ENCODE data around the gene ARMS2.

Gene ARMS2

GRCh38 chr10:122474131-122474818 is 19.8 kb downstream of the ARMS2 start:
- no peak for TF ChIP-seq CTCF (IDR thresholded peaks at IDR 0.05; ENCODE audit: extremely low read depth, missing control alignments)
- DNase-seq (ENCODE audit: low spot score): no peak

GRCh38 chr10:122475100-122475499 is 20.6 kb downstream of the ARMS2 start:
- no peak for DNase-seq (ENCODE audit: low spot score)
- no peak for TF ChIP-seq CTCF (IDR thresholded peaks at IDR 0.05; ENCODE audit: extremely low read depth, missing control alignments)

GRCh38 chr10:122475591-122476332 is 21.3 kb downstream of the ARMS2 start:
- no peak for TF ChIP-seq CTCF (IDR thresholded peaks at IDR 0.05; ENCODE audit: extremely low read depth, missing control alignments)
- no peak for DNase-seq (ENCODE audit: low spot score)

GRCh38 chr10:122476333-122476695 is 21.9 kb downstream of the ARMS2 start:
- no peak for TF ChIP-seq CTCF (IDR thresholded peaks at IDR 0.05; ENCODE audit: extremely low read depth, missing control alignments)
- no peak for DNase-seq (ENCODE audit: low spot score)

GRCh38 chr10:122477436-122477835 is 23.0 kb downstream of the ARMS2 start:
- no peak for DNase-seq (ENCODE audit: low spot score)
- TF ChIP-seq CTCF (IDR thresholded peaks at IDR 0.05; ENCODE audit: extremely low read depth, missing control alignments): no peak

GRCh38 chr10:122478971-122479370 is 24.5 kb downstream of the ARMS2 start:
- DNase-seq (ENCODE audit: low spot score): no peak
- no peak for TF ChIP-seq CTCF (IDR thresholded peaks at IDR 0.05; ENCODE audit: extremely low read depth, missing control alignments)

- no peak for TF ChIP-seq CTCF (IDR thresholded peaks at IDR 0.05; ENCODE audit: extremely low read depth, missing control alignments)
These were observed 25.8 kb downstream of the ARMS2 start for GRCh38 chr10:122480146-122480833.

More at GRCh38 chr10:122480146-122480833, 25.8 kb downstream of the ARMS2 start:
- DNase-seq (ENCODE audit: low spot score): no peak

Data from GM20000 (cell line).